ENCODE data around the gene KCNV2. TPM values are rescaled to one million over a fixed set of nuclear protein-coding genes. Genes with fewer than 3 reads are reported as not detected.

KCNV2 gene
- not detected in 3 replicates for total RNA-seq

DNA sequence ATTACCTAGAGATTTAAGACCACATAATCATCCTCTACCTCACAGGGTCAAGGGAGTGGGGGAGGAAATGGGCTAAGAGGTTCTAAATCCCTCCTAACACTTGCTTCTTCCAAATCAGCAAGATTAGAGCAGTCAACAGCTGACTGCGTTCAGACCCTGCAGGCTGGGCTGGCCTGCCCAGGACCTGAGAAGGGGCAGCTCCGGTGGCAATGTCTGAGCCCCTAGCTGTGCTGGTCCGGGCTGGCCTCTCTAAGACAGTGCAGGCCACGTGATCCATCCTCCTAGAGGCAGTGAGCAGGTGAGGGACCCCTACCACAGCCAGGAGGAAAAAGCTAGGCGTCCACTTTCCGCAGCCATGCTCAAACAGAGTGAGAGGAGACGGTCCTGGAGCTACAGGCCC is at the start of gene KCNV2:
Gene KCNV2 (plus strand): TSS at position 126 of the 400 bp plus-strand sequence. CDS start 230 bp downstream, at position 356.
- H3K27me3 Mint-ChIP-seq (ENCODE audit: low read depth) = no peaks in the 10 kb centered on the region
- H3K36me3 Mint-ChIP-seq = peaks cover 16% of the 10 kb centered on the region
- no peak within 1 kb of the TSS for H3K27ac Mint-ChIP-seq
- no peak for DNase-seq (ENCODE audit: low spot score in 2 of 2, unreplicated experiment in 2 of 2)
- peaks cover 11% of the 10 kb centered on the region for H3K9me3 Mint-ChIP-seq
- peaks cover 5% of the 10 kb centered on the region for H3K4me1 Mint-ChIP-seq
- TF ChIP-seq, protein P1, sequence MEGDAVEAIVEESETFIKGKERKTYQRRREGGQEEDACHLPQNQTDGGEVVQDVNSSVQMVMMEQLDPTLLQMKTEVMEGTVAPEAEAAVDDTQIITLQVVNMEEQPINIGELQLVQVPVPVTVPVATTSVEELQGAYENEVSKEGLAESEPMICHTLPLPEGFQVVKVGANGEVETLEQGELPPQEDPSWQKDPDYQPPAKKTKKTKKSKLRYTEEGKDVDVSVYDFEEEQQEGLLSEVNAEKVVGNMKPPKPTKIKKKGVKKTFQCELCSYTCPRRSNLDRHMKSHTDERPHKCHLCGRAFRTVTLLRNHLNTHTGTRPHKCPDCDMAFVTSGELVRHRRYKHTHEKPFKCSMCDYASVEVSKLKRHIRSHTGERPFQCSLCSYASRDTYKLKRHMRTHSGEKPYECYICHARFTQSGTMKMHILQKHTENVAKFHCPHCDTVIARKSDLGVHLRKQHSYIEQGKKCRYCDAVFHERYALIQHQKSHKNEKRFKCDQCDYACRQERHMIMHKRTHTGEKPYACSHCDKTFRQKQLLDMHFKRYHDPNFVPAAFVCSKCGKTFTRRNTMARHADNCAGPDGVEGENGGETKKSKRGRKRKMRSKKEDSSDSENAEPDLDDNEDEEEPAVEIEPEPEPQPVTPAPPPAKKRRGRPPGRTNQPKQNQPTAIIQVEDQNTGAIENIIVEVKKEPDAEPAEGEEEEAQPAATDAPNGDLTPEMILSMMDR (IDR thresholded peaks at IDR 0.05; ENCODE audit: unreplicated experiment) = no peak
- H3K4me3 Mint-ChIP-seq = no peak within 1 kb of the TSS

DNA sequence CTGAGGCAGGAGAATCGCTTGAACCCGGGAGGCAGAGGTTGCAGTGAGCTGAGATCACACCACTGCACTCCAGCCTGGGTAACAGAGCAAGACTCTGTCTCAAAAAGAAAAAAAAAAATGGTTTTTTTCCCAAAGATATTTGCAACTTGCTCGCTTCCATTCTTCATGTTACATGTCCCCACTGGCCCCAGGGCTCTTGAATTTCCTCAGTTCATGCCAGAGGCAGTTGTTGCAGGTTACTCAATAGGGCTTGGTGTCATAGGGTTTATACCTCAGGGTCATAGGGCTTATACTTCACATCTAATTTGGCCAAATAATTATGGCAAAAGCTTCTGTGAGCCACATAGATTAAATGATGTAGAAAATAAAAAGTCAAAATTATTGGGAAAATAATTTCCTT is 44.1 kb upstream of the KCNV2 start:
- Mint-ChIP-seq H3K36me3 (no peaks in the 10 kb centered on the region), H3K4me3 (no peak overlapping the region), H3K9me3 (no peaks in the 10 kb centered on the region), H3K27ac (no peak overlapping the region), H3K27me3 (ENCODE audit: low read depth) (no peaks in the 10 kb centered on the region), H3K4me1 (peaks cover 15% of the 10 kb centered on the region)
- no peak for DNase-seq (ENCODE audit: low spot score in 2 of 2, unreplicated experiment in 2 of 2)
- TF ChIP-seq, protein P1 (IDR thresholded peaks at IDR 0.05; ENCODE audit: unreplicated experiment) = no peak

DNA sequence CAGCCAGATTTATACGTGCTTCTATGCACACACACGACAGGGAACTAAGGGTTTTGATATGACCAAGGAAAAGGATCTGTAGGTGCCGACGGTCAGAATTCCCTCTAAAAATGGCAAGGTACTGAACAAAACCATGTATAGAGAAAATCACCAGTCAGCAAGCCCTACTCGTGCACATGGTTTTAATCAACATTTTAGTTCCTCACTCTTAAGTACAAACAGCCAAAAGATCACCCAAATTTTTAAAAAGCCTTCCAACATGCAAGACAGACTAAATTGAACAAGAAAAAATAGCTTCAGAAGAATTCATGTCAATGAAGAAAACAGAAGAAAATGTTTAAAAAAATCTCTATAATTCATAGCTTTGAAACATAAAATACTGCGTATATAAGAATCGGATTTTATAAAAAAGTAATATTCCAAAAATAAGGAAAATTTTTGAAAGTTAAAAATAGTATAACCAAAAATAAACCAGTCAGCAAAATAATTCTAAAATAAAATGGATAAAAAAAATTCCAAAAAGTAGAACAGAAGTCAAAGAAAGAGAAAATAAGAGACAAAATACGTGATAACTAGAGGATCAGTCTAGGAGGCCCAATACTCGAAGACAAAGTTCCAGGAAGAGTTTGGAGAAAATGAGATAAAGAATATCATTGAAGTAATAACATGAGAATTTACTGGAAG is 43.0 kb upstream of the KCNV2 start:
- TF ChIP-seq, protein P1 (IDR thresholded peaks at IDR 0.05; ENCODE audit: unreplicated experiment) = no peak
- Mint-ChIP-seq H3K9me3 (no peaks in the 10 kb centered on the region), H3K4me3 (no peak overlapping the region), H3K36me3 (no peaks in the 10 kb centered on the region), H3K27me3 (ENCODE audit: low read depth) (no peaks in the 10 kb centered on the region), H3K4me1 (peaks cover 15% of the 10 kb centered on the region), H3K27ac (no peak overlapping the region)
- DNase-seq (ENCODE audit: low spot score in 2 of 2, unreplicated experiment in 2 of 2) = no peak

DNA sequence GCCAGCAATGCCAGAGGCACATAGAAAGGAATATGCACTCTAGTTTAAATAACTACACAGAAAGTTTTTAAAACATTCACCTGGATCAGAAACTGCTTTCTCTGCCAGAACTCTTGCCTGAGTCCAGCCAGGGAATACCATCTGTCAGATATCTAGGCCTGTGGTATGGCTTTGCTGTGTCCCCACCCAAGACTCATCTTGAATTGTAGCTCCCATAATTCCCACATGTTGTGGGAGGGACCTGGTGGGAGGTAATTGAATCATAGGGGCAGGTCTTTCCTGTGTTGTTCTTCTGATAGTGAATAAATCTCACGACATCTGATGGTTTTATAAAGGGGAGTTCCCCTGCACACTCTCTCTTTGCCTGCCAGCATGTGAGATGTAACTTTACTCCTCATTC is 41.5 kb upstream of the KCNV2 start:
- Mint-ChIP-seq H3K4me3 (no peak overlapping the region), H3K36me3 (no peaks in the 10 kb centered on the region), H3K4me1 (peaks cover 15% of the 10 kb centered on the region), H3K27me3 (ENCODE audit: low read depth) (no peaks in the 10 kb centered on the region), H3K27ac (peak overlapping the region; percentile 38), H3K9me3 (peaks cover 5% of the 10 kb centered on the region)
- TF ChIP-seq, protein P1 (IDR thresholded peaks at IDR 0.05; ENCODE audit: unreplicated experiment) = no peak
- no peak for DNase-seq (ENCODE audit: low spot score in 2 of 2, unreplicated experiment in 2 of 2)

DNA sequence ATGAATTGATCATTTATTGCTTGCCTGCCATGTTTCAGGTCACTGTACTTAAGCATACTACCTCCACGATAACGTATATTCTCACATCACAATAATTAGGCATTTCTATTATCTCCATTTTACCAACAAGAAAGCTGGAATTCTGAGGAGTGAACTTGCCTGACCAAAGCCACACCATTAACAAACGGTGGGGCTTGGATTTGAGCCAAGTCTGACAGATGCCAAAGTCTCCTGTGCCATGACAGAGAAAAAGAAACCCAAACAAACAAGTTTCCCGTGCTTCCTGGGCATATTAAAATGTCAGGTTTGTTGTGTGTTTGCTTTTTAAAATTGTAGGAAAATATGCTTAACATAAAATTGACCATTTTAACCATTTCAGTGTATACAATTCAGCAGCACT is 40.8 kb upstream of the KCNV2 start:
- Mint-ChIP-seq H3K9me3 (peaks cover 9% of the 10 kb centered on the region), H3K4me3 (no peak overlapping the region), H3K4me1 (peaks cover 15% of the 10 kb centered on the region), H3K36me3 (no peaks in the 10 kb centered on the region), H3K27me3 (ENCODE audit: low read depth) (no peaks in the 10 kb centered on the region), H3K27ac (no peak overlapping the region)
- no peak for DNase-seq (ENCODE audit: low spot score in 2 of 2, unreplicated experiment in 2 of 2)
- TF ChIP-seq, protein P1 (IDR thresholded peaks at IDR 0.05; ENCODE audit: unreplicated experiment) = no peak

Measured in mesothelial cell of epicardium (in vitro differentiated cells).